GM12878 (cell line): ENCODE measurements around the gene MYRFL. TPM values are rescaled to one million over a fixed set of nuclear protein-coding genes. Genes with fewer than 3 reads are reported as not detected.

Experiments used
- ATAC-seq: fragments of 200-7000 bp; cut with Tn5 transposase; 3 replicates; pipeline ENCODE4 v1.9.1; 2020; ENCODE audit warnings: mild to moderate bottlenecking, moderate library complexity
- BruUV-seq: library from RNA; stranded (reverse); fragments of 400-500 nt; replicated peaks from 2 replicates; lab custom pipeline; 2021; lab: Mats Ljungman, UMichigan
- CTCF ChIA-PET: fragments of 300-600 bp; sonication (Branson Sonifier 250); formaldehyde crosslinking; extraction: SDS; loops from one replicate; lab custom pipeline; 2021; ENCODE audit warnings: inconsistent platforms; lab: Yijun Ruan, JAX
- POLR2A ChIA-PET: fragments of 350-600 bp; formaldehyde crosslinking; extraction: SDS; loops from one replicate; lab custom pipeline; 2021; ENCODE audit warnings: inconsistent platforms; lab: Charles Lee
- RAD21 ChIA-PET: fragments of 300-600 bp; sonication (Branson Sonifier 250); formaldehyde crosslinking; loops from one replicate; lab custom pipeline; 2023; ENCODE audit warnings: antibody characterized with exemption; ENCODE audit not compliant: unreplicated experiment; lab: Charles Lee
- SMC1A ChIA-PET: fragments of 300-600 bp; sonication (Branson Sonifier 250); formaldehyde crosslinking; loops from one replicate; lab custom pipeline; 2023; ENCODE audit not compliant: unreplicated experiment, uncharacterized antibody; lab: Charles Lee
- DNase-seq: peaks from one replicate; pipeline ENCODE4 v3.0.0-alpha.2; 2011; ENCODE audit warnings: low read depth, low spot score
- FAIRE-seq: peaks from 3 replicates; lab custom pipeline; 2011; peaks lifted over from hg19 to GRCh38; lab: Jason Lieb, UNC
- H2AFZ ChIP-seq: 2 replicates; pipeline ENCODE4 v1.6.0; 2011; ENCODE audit warnings: low read depth, low read length, control low read depth; ENCODE audit not compliant: control insufficient read depth
- H3K27ac ChIP-seq: 2 replicates; pipeline ENCODE4 v1.5.1; 2011; ENCODE audit warnings: control low read depth; ENCODE audit not compliant: control insufficient read depth, insufficient read depth
- H3K27me3 ChIP-seq, 2 experiments: replicated peaks in 1 of 2; 2 replicates each; pipeline versions ENCODE4 v1.6.0 to v1.6.1; 2011; ENCODE audit warnings: low read length in 1 of 2; ENCODE audit not compliant: control insufficient read depth in 2 of 2, insufficient read depth in 2 of 2
- H3K36me3 ChIP-seq, 2 experiments: 2 replicates each; pipeline ENCODE4 v1.5.1; 2011; ENCODE audit warnings: low read length in 1 of 2; ENCODE audit not compliant: control insufficient read depth in 2 of 2, insufficient read depth in 2 of 2
- H3K4me1 ChIP-seq: 2 replicates; pipeline ENCODE4 v1.6.1; 2011; ENCODE audit warnings: mild to moderate bottlenecking, low read length, moderate library complexity, mixed read lengths; ENCODE audit not compliant: control insufficient read depth, insufficient read depth
- H3K4me2 ChIP-seq: 2 replicates; pipeline ENCODE4 v1.6.0; 2011; ENCODE audit warnings: control low read depth; ENCODE audit not compliant: control insufficient read depth, insufficient read depth
- H3K4me3 ChIP-seq: fragments of 200-600 bp; sonication (generic); 2 replicates; pipeline ENCODE4 v1.5.1; 2016
- H3K79me2 ChIP-seq: 2 replicates; pipeline ENCODE4 v1.6.0; 2011; ENCODE audit warnings: low read length; ENCODE audit not compliant: control insufficient read depth, insufficient read depth
- H3K9ac ChIP-seq: 2 replicates; pipeline ENCODE4 v1.8.0; 2011; ENCODE audit warnings: low read length, control low read depth, mixed read lengths; ENCODE audit not compliant: control insufficient read depth, insufficient read depth
- H3K9me3 ChIP-seq: replicated peaks from 3 replicates; pipeline ENCODE4 v1.5.1; 2011; ENCODE audit warnings: mild to moderate bottlenecking, low read length; ENCODE audit not compliant: control insufficient read depth, insufficient read depth
- H4K20me1 ChIP-seq: 2 replicates; pipeline ENCODE4 v1.6.0; 2011; ENCODE audit not compliant: control insufficient read depth, insufficient read depth
- BACH1 ChIP-seq: fragments of 450-650 bp; IDR thresholded peaks from 2 replicates; pipeline ENCODE4 v1.6.1; 2017; ENCODE audit warnings: mild to moderate bottlenecking, borderline replicate concordance
- CREM ChIP-seq: IDR thresholded peaks from 2 replicates; pipeline ENCODE4 v1.6.1; 2014; ENCODE audit warnings: antibody characterized with exemption, low read depth
- EED ChIP-seq: sonication (generic); IDR thresholded peaks from 2 replicates; pipeline ENCODE4 v1.6.1; 2016; ENCODE audit warnings: antibody characterized with exemption, low read depth
- EGR1 ChIP-seq, 2 experiments: IDR thresholded peaks; 1 replicate in 1 of 2; 2 replicates in 1 of 2; pipeline ENCODE4 v1.6.1; 2011 to 2012; ENCODE audit warnings: low read depth in 2 of 2, low read length in 2 of 2, borderline replicate concordance in 1 of 2, mild to moderate bottlenecking in 1 of 2, moderate library complexity in 1 of 2
- HCFC1 ChIP-seq: fragments of 150-350 bp; IDR thresholded peaks from 2 replicates; pipeline ENCODE4 v1.6.1; 2014; ENCODE audit warnings: low read length
- HDAC6 ChIP-seq: fragments of 200-600 bp; sonication (generic); IDR thresholded peaks from one replicate; pipeline ENCODE4 v1.8.0; 2017; ENCODE audit warnings: antibody characterized with exemption; ENCODE audit not compliant: unreplicated experiment
- IRF4 ChIP-seq: IDR thresholded peaks from 2 replicates; pipeline ENCODE4 v1.6.1; 2011; ENCODE audit warnings: low read depth, low read length
- KAT2A ChIP-seq: conservative IDR thresholded peaks from 2 replicates; pipeline ENCODE4 v1.6.1; 2011; ENCODE audit warnings: low read depth, low read length; ENCODE audit not compliant: control insufficient read depth
- NKRF ChIP-seq: fragments of 450-650 bp; conservative IDR thresholded peaks from 2 replicates; pipeline ENCODE4 v1.6.1; 2017; ENCODE audit warnings: mild to moderate bottlenecking, moderate library complexity
- NR2C1 ChIP-seq: fragments of 450-650 bp; IDR thresholded peaks from 2 replicates; pipeline ENCODE4 v1.6.1; 2017; ENCODE audit warnings: antibody characterized with exemption, mild to moderate bottlenecking, moderate library complexity
- PBX3 ChIP-seq: IDR thresholded peaks from 2 replicates; pipeline ENCODE4 v1.6.1; 2011; ENCODE audit warnings: mild to moderate bottlenecking, low read depth, low read length, moderate library complexity; ENCODE audit not compliant: insufficient replicate concordance
- RAD51 ChIP-seq: fragments of 450-650 bp; IDR thresholded peaks from 2 replicates; pipeline ENCODE4 v1.6.1; 2016; ENCODE audit warnings: moderate library complexity, mild to moderate bottlenecking, inconsistent platforms
- REST ChIP-seq: IDR thresholded peaks from 2 replicates; pipeline ENCODE4 v1.6.1; 2012; ENCODE audit warnings: mild to moderate bottlenecking, low read depth, low read length
- SMAD5 ChIP-seq: IDR thresholded peaks from 2 replicates; pipeline ENCODE4 v1.6.1; 2016; ENCODE audit warnings: antibody characterized with exemption, low read depth
- SMARCA5 ChIP-seq: fragments of 450-650 bp; IDR thresholded peaks from 2 replicates; pipeline ENCODE4 v1.6.1; 2017; ENCODE audit warnings: mild to moderate bottlenecking
- SPI1 ChIP-seq: IDR thresholded peaks from 2 replicates; pipeline ENCODE4 v1.6.1; 2011; ENCODE audit warnings: low read depth, mild to moderate bottlenecking, low read length, moderate library complexity, borderline replicate concordance; ENCODE audit not compliant: insufficient read depth
- WRNIP1 ChIP-seq: IDR thresholded peaks from 2 replicates; pipeline ENCODE4 v1.6.1; 2011; ENCODE audit warnings: low read depth, low read length, improper control_type of control experiment, borderline replicate concordance
- ZNF24 ChIP-seq: fragments of 450-650 bp; IDR thresholded peaks from 2 replicates; pipeline ENCODE4 v1.6.1; 2017; ENCODE audit warnings: antibody characterized with exemption, mild to moderate bottlenecking
- WGBS: methylation state at CpG from one replicate; pipeline ENCODE4 v1.1.6; 2016; ENCODE audit warnings: low lambda C conversion rate; ENCODE audit not compliant: insufficient replicate concordance, insufficient coverage; ENCODE audit errors: missing lambda C conversion rate; 5-methylcytosine and 5-hydroxymethylcytosine counted together
- in situ Hi-C: fragments of 300-500 bp; cut with MboI; formaldehyde crosslinking; loops from 9 replicates; pipeline ENCODE4 v1.14.3; 2018; ENCODE audit warnings: mixed read lengths
- intact Hi-C: fragments of 100-400 bp; cut with micrococcal nuclease; formaldehyde crosslinking; loops from one replicate; pipeline ENCODE4 v1.14.2; 2022; ENCODE audit not compliant: unreplicated experiment
- polyA plus RNA-seq, 11 experiments: library from polyadenylated mRNA; depleted of rRNA in 4 of 11; unstranded in 6 of 11; stranded (reverse) in 5 of 11; fragments of >200 nt; fragmentation: Nextera tagmentation in 4 of 11; fragmentation: Illumina TruSeq in 1 of 11; extraction: Ambion mirVana in 4 of 11; extraction: Trizol in 1 of 11; gene quantifications; 1 replicate in 1 of 11; 2 replicates in 10 of 11; pipeline versions ENCODE4 v1.2.1 to v1.2.3, GENCODE V29; 2011 to 2016; ENCODE audit warnings: inconsistent platforms in 2 of 11, missing spikeins in 2 of 11, low read depth in 1 of 11
- total RNA-seq, 4 experiments: library from RNA; depleted of rRNA in 3 of 4; stranded (reverse); fragments of >200 nt in 3 of 4; fragmentation: Illumina TruSeq in 1 of 4; extraction: Trizol in 1 of 4; gene quantifications; 2 replicates each; pipeline versions ENCODE4 v1.2.1 to v1.2.3, GENCODE V29; 2013 to 2021

MYRFL gene
- total and polyA plus RNA-seq, 10 of the 15 experiments (the other 5 are each of a cell fraction or from before 2014, with no cell fraction given), result 0.24 to 1.8 (median 0.64) TPM

- Histone ChIP-seq H3K4me1 (no peaks in the 10 kb centered on the region), H3K4me3 (no peak overlapping the region), H3K27me3 (no peaks in the 10 kb centered on the region)
- POLR2A ChIA-PET, result no interaction called here
- TF ChIP-seq IRF4 (no peak), EED (no peak), SMARCA5 (no peak), WRNIP1 (no peak), SMAD5 (no peak), PBX3 (no peak), BACH1 (no peak), NKRF (no peak), RAD51 (no peak), REST (no peak), HDAC6 (no peak), CREM (no peak), SPI1 (no peak), KAT2A (no peak), ZNF24 (no peak), NR2C1 (no peak), EGR1 (IDR thresholded peaks at IDR 0.05; ENCODE audit: borderline replicate concordance in 1 of 2, low read depth in 2 of 2, low read length in 2 of 2) (no peak), HCFC1 (no peak)
- TF ChIP-seq, all 136 proteins: peak for 0
- H4K20me1 ChIP-seq, result no peaks in the 10 kb centered on the region
- DNase-seq (no peak), ATAC-seq (no peak), FAIRE-seq (no peak)
- no peaks in the 10 kb centered on the region for H3K79me2 ChIP-seq
- RAD21 ChIA-PET, result no interaction called here
- intact Hi-C loops, result no loop called here
- H3K4me2 ChIP-seq, result no peak overlapping the region
- in situ Hi-C loops, result no loop called here
- H3K9ac ChIP-seq, result no peak overlapping the region
- BruUV-seq, result no TSS peak
- H3K9me3 ChIP-seq, result no peaks in the 10 kb centered on the region
- no peak overlapping the region for H2AFZ ChIP-seq
- no peak overlapping the region for H3K27ac ChIP-seq
- H3K36me3 ChIP-seq, result no peaks in the 10 kb centered on the region
- SMC1A ChIA-PET, result interaction anchor here (0.5 kb wide), 1 partner anchor 29 kb away, joined by 3 read pairs; no protein-coding TSS in a partner anchor
- 57% methylated on average over 1 of the region's 7 CpGs for WGBS
- CTCF ChIA-PET, result no interaction called here
Measured at GRCh38 chr12:69844416-69844815, 19.4 kb downstream of the MYRFL start.
